HFFc6 (cell line): ENCODE measurements around the gene AUTS2. TPM values are rescaled to one million over a fixed set of nuclear protein-coding genes. Genes with fewer than 3 reads are reported as not detected.

ENCODE experiments used
- DNase-seq: peaks from one replicate; pipeline ENCODE4 v3.0.0-alpha.2; 2018
- H3K27ac Mint-ChIP-seq: 2 replicates; pipeline ENCODE4 v1.8.0; 2020; ENCODE audit warnings: mild to moderate bottlenecking, mixed read lengths
- H3K27me3 Mint-ChIP-seq: 2 replicates; pipeline ENCODE4 v1.8.0; 2021; ENCODE audit warnings: mild to moderate bottlenecking, moderate library complexity, mixed read lengths; ENCODE audit not compliant: insufficient read depth
- H3K36me3 Mint-ChIP-seq: 2 replicates; pipeline ENCODE4 v1.8.0; 2021; ENCODE audit warnings: low read depth, mixed read lengths
- H3K4me1 Mint-ChIP-seq: 2 replicates; pipeline ENCODE4 v1.8.0; 2020; ENCODE audit warnings: low read depth, mixed read lengths
- H3K4me3 Mint-ChIP-seq: 2 replicates; pipeline ENCODE4 v1.8.0; 2020; ENCODE audit warnings: mild to moderate bottlenecking, moderate library complexity, mixed read lengths
- H3K9me3 Mint-ChIP-seq: 2 replicates; pipeline ENCODE4 v1.8.0; 2020; ENCODE audit warnings: mild to moderate bottlenecking, mixed read lengths
- total RNA-seq, 6 experiments: library from RNA; stranded (reverse); fragmentation: NEBNext Ultra II Directional; extraction: Animal tissue kit (Norgen Biotek cat#: 25700); gene quantifications; 2 replicates in 1 of 6; 3 replicates in 5 of 6; pipeline ENCODE4 v1.2.3, GENCODE V29; 2021
- TF ChIP-seq, protein P1 (sequence below): fragments of 200-600 bp; sonication (generic); IDR thresholded peaks from 2 replicates; pipeline ENCODE4 v1.5.0; 2021; ENCODE audit warnings: antibody characterized with exemption, mild to moderate bottlenecking

AUTS2 gene
- total RNA-seq, 6 experiments from 2014 or later = 0.02 to 0.19 (median 0.16) TPM; not detected in 2

DNA sequence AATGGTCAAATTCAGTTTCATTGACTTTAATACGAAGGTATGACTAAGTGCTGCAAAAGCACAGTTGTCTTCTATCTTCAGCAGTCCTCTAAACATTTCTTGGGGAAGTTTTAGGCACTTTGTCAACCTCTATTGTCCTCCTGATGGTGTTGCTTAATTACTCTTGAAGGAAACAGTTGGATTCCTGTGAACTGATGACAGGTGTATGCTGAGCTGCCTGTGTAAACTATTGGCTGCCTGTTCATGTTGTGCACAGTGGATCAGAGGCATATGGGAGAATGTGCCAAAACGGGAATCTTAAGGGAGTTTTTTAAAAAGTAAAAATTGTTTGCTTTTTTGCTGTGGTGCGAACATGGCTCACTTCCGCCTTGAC, 221.0 kb downstream of the AUTS2 start:
- TF ChIP-seq, protein P1, sequence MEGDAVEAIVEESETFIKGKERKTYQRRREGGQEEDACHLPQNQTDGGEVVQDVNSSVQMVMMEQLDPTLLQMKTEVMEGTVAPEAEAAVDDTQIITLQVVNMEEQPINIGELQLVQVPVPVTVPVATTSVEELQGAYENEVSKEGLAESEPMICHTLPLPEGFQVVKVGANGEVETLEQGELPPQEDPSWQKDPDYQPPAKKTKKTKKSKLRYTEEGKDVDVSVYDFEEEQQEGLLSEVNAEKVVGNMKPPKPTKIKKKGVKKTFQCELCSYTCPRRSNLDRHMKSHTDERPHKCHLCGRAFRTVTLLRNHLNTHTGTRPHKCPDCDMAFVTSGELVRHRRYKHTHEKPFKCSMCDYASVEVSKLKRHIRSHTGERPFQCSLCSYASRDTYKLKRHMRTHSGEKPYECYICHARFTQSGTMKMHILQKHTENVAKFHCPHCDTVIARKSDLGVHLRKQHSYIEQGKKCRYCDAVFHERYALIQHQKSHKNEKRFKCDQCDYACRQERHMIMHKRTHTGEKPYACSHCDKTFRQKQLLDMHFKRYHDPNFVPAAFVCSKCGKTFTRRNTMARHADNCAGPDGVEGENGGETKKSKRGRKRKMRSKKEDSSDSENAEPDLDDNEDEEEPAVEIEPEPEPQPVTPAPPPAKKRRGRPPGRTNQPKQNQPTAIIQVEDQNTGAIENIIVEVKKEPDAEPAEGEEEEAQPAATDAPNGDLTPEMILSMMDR = no peak
- no peaks in the 10 kb centered on the region; the same call in 1 of the 2 replicates for H3K27me3 Mint-ChIP-seq
- H3K27ac Mint-ChIP-seq = no peak overlapping the region
- H3K4me1 Mint-ChIP-seq = no peaks in the 10 kb centered on the region
- no peak overlapping the region for H3K4me3 Mint-ChIP-seq
- DNase-seq = no peak
- peaks cover 10% of the 10 kb centered on the region; the same call in 1 of the 2 replicates for H3K36me3 Mint-ChIP-seq
- peaks cover 54% of the 10 kb centered on the region for H3K9me3 Mint-ChIP-seq

DNA sequence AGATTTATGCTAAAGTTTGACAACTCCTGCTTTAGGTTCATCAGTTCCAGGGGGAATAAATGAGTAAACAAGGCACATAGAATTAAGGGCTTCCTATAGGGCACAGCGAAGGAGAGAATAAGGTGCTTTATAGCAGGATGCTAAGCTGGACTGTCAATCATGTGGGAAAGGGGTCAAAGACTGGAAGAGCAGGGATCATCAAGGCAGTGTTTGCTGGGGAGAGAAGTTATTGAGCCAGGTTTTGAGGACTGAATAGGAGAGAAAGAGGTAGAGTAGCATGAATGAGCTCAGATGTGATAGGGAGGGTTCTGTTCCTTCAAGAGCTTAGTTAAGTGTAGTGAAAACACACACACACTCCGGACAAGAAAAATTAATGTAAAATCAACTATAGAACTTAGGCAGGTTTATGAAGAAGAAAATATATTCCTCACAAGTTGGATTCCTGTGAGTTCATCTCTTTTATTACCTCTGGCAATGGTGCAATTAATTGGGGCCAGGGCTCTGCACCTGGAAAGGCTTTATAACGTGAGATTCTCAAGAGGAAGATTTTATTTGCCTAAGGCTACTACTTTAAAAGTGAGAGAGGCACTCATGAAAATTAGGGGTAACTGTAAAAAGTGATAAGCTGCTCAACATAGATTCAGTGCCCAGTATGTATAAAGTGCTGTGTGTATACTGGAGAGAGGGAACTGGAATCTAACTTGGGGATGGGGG, 222.4 kb downstream of the AUTS2 start:
- TF ChIP-seq, protein P1 = no peak
- Mint-ChIP-seq H3K27ac (no peak overlapping the region), H3K27me3 (no peaks in the 10 kb centered on the region; the same call in 1 of the 2 replicates), H3K36me3 (peaks cover 14% of the 10 kb centered on the region; the same call in 1 of the 2 replicates), H3K4me3 (no peak overlapping the region), H3K4me1 (no peaks in the 10 kb centered on the region), H3K9me3 (peaks cover 62% of the 10 kb centered on the region)
- no peak for DNase-seq

DNA sequence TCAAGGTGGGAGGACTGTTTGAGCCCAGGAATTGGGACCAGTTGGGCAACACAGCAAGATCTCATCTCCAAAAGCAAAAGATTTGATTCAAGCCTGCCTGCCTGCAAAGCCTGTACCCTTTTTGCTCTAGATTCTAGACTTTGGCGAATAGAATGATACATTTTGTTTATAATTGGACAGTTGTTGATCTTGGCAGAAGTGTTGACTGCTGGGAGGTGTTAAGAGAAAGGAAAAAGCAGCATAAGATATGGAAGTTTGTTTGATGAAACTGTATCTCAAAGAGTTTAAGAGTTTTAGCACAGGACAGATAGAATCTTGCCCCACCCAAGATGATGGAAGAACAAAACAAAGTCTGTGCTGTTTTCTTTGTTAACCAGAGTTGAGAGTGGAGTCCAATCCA, 224.1 kb downstream of the AUTS2 start:
- TF ChIP-seq, protein P1 = no peak
- DNase-seq = no peak
- H3K4me3 Mint-ChIP-seq = no peak overlapping the region
- peaks cover 64% of the 10 kb centered on the region for H3K9me3 Mint-ChIP-seq
- H3K27ac Mint-ChIP-seq = no peak overlapping the region
- H3K27me3 Mint-ChIP-seq = no peaks in the 10 kb centered on the region; the same call in 1 of the 2 replicates
- H3K4me1 Mint-ChIP-seq = no peaks in the 10 kb centered on the region
- H3K36me3 Mint-ChIP-seq = peaks cover 12% of the 10 kb centered on the region; the same call in 1 of the 2 replicates

DNA sequence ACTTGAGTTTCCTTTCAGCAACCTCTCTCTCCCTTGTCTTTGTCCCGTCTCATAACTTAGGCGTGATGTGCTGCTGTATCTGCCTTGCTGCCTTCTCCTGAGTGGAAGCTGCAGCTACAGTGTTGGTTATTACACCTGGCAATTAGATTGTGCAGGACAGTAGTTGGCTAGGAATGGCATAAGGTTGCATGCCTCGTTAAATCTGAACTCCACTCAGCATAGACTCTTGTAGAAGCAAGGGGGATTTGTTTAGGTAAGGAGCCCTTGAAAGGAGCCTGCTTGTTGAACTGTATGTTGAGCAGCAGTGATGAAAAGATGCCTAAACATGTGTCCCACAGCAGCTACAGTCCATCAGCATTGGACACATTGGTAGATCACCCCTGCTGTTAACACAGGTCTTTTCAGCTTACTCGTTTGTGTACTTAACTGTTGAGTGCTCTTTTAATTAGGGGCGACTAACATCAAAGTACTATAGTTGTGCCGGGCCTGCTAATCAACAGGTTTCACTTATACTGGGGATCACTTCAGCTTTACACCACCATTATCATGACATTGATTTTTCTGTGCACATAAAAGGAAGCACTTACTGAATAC, 225.0 kb downstream of the AUTS2 start:
- DNase-seq = no peak
- TF ChIP-seq, protein P1 = no peak
- Mint-ChIP-seq H3K4me3 (no peak overlapping the region), H3K4me1 (no peaks in the 10 kb centered on the region), H3K27ac (no peak overlapping the region), H3K27me3 (no peaks in the 10 kb centered on the region; the same call in 1 of the 2 replicates), H3K36me3 (peaks cover 10% of the 10 kb centered on the region; the same call in 1 of the 2 replicates), H3K9me3 (peaks cover 56% of the 10 kb centered on the region)

- peaks cover 4% of the 10 kb centered on the region; the same call in 1 of the 2 replicates for H3K36me3 Mint-ChIP-seq
- no peaks in the 10 kb centered on the region for H3K4me1 Mint-ChIP-seq
- DNase-seq = no peak
- TF ChIP-seq, protein P1 = no peak
- peaks cover 43% of the 10 kb centered on the region for H3K9me3 Mint-ChIP-seq
- peaks cover 1% of the 10 kb centered on the region for H3K27me3 Mint-ChIP-seq
- no peak overlapping the region for H3K27ac Mint-ChIP-seq
- H3K4me3 Mint-ChIP-seq = no peak overlapping the region
Measured at GRCh38 chr7:69825113-69825972, 227.1 kb downstream of the AUTS2 start.
